ENCODE measurements around the gene LDLRAP1.
"Not testable (repeated sequence)": the region's sequence is repeated elsewhere in the genome, so short reads cannot be mapped to it uniquely, and the experiment has no call there.

DNA sequence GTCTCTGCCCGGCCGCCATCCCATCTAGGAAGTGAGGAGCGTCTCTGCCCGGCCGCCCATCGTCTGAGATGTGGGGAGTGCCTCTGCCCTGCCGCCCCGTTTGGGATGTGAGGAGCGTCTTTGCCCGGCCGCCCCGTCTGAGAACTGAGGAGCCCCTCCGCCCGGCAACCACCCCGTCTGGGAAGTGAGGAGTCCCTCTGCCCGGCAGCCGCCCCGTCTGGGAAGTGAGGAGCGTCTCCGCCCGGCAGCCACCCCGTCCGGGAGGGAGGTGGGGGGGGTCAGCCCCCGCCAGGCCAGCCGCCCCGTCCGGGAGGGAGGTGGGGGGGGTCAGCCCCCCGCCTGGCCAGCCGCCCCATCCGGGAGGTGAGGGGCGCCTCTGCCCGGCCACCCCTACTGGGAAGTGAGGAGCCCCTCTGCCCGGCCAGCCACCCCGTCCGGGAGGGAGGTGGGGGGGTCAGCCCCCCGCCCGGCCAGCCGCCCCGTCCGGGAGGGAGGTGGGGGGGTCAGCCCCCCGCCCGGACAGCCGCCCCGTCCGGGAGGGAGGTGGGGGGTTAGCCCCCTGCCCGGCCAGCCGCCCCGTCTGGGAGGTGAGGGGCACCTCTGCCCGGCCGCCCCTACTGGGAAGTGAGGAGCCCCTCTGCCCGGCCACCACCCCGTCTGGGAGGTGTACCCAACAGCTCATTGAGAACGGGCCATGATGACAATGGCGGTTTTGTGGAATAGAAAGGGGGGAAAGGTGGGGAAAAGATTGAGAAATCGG, 60.6 kb downstream of the LDLRAP1 start:
- not testable (repeated sequence) for TF ChIP-seq RAD21 (conservative IDR thresholded peaks at IDR 0.05); POLR2AphosphoS5 (IDR thresholded peaks at IDR 0.05); SMC3 (conservative IDR thresholded peaks at IDR 0.05; ENCODE audit: poor library complexity); EZH2 (IDR thresholded peaks at IDR 0.05; ENCODE audit: borderline replicate concordance, insufficient read depth, low read length, poor library complexity, severe bottlenecking); TAF1 (IDR thresholded peaks at IDR 0.05; ENCODE audit: low read depth); EP300 (conservative IDR thresholded peaks at IDR 0.05; ENCODE audit: poor library complexity, severe bottlenecking)
- TF ChIP-seq, protein P1, sequence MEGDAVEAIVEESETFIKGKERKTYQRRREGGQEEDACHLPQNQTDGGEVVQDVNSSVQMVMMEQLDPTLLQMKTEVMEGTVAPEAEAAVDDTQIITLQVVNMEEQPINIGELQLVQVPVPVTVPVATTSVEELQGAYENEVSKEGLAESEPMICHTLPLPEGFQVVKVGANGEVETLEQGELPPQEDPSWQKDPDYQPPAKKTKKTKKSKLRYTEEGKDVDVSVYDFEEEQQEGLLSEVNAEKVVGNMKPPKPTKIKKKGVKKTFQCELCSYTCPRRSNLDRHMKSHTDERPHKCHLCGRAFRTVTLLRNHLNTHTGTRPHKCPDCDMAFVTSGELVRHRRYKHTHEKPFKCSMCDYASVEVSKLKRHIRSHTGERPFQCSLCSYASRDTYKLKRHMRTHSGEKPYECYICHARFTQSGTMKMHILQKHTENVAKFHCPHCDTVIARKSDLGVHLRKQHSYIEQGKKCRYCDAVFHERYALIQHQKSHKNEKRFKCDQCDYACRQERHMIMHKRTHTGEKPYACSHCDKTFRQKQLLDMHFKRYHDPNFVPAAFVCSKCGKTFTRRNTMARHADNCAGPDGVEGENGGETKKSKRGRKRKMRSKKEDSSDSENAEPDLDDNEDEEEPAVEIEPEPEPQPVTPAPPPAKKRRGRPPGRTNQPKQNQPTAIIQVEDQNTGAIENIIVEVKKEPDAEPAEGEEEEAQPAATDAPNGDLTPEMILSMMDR (IDR thresholded peaks at IDR 0.05; ENCODE audit: poor library complexity, severe bottlenecking): not testable (repeated sequence)
